NCI-H1092 (cell line): ENCODE measurements around the gene COG5.
"Not testable (repeated sequence)": the region's sequence is repeated elsewhere in the genome, so short reads cannot be mapped to it uniquely, and the experiment has no call there.

Source experiments
- DNase-seq: peaks from one replicate; lab custom pipeline; 2025; lab: John Stamatoyannopoulos, UW

COG5 gene

GRCh38 chr7:107274506-107274905 is 289.2 kb downstream of the COG5 start:
- DNase-seq: no peak

GRCh38 chr7:107269790-107270189 is 293.9 kb downstream of the COG5 start:
- DNase-seq: no peak

- DNase-seq: no peak
Observed at GRCh38 chr7:107268594-107268993, 295.1 kb downstream of the COG5 start.

GRCh38 chr7:107267138-107267537 is 296.6 kb downstream of the COG5 start:
- no peak for DNase-seq

- DNase-seq: no peak
Observed at GRCh38 chr7:107264723-107265122, 299.0 kb downstream of the COG5 start.

GRCh38 chr7:107262857-107263256 is 300.9 kb downstream of the COG5 start:
- DNase-seq: no peak

- DNase-seq: no peak
Observed at GRCh38 chr7:107258737-107259136, 305.0 kb downstream of the COG5 start.

GRCh38 chr7:107255602-107256001 is 308.1 kb downstream of the COG5 start:
- no peak for DNase-seq

- no peak for DNase-seq
Observed at GRCh38 chr7:107254398-107254985, 309.2 kb downstream of the COG5 start.

GRCh38 chr7:107253599-107253998 is 310.1 kb downstream of the COG5 start:
- no peak for DNase-seq

GRCh38 chr7:107251963-107252362 is 311.8 kb downstream of the COG5 start:
- DNase-seq: no peak

GRCh38 chr7:107248551-107249316 is 315.0 kb downstream of the COG5 start:
- DNase-seq: no peak

- not testable (repeated sequence) for DNase-seq
Observed at GRCh38 chr7:107246836-107247235, 316.9 kb downstream of the COG5 start.

GRCh38 chr7:107244613-107245012 is 319.1 kb downstream of the COG5 start:
- DNase-seq: no peak

GRCh38 chr7:107242267-107242666 is 321.5 kb downstream of the COG5 start:
- no peak for DNase-seq

GRCh38 chr7:107237451-107237850 is 326.3 kb downstream of the COG5 start:
- DNase-seq: no peak

- no peak for DNase-seq
Observed at GRCh38 chr7:107236862-107237261, 326.9 kb downstream of the COG5 start.

GRCh38 chr7:107234436-107234835 is 329.3 kb downstream of the COG5 start:
- DNase-seq: no peak

GRCh38 chr7:107233981-107234380 is 329.7 kb downstream of the COG5 start:
- no peak for DNase-seq

GRCh38 chr7:107233174-107233573 is 330.5 kb downstream of the COG5 start:
- no peak for DNase-seq

- no peak for DNase-seq
Observed at GRCh38 chr7:107232568-107233090, 331.1 kb downstream of the COG5 start.

GRCh38 chr7:107230334-107230733 is 333.4 kb downstream of the COG5 start:
- DNase-seq: no peak

- no peak for DNase-seq
Observed at GRCh38 chr7:107228291-107228690, 335.4 kb downstream of the COG5 start.
